NCI-H187 treated with DMSO at 0.1 percent for 48 hours (cell line): ENCODE results near the gene ZNF263.
"Not testable (repeated sequence)": the region's sequence is repeated elsewhere in the genome, so short reads cannot be mapped to it uniquely, and the experiment has no call there.

Source experiments
- DNase-seq: peaks from one replicate; lab custom pipeline; 2025; lab: John Stamatoyannopoulos, UW

The ZNF263 gene

DNA sequence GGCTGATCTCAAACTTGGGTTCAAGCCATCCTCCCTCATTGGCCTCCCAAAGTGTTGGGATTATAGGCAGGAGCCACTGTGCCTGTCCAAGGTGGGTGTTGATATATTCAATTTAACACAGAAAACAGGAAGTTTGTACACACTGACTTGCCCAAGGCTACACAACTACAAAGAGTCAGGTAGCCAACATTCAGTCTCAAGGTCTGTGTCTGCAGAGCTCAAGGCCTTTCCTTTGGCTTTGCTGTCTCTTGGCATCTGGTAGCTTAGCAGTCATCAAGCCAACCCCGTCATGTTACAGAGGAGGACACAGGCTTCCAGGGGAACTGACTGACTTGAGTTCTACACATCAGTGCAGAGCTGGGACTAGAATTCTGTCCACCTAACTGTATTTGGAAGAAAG is 15.0 kb upstream of the ZNF263 start:
- no peak for DNase-seq

- DNase-seq, result not testable (repeated sequence)
These were observed 12.6 kb upstream of the ZNF263 start for GRCh38 chr16:3270718-3271117.

DNA sequence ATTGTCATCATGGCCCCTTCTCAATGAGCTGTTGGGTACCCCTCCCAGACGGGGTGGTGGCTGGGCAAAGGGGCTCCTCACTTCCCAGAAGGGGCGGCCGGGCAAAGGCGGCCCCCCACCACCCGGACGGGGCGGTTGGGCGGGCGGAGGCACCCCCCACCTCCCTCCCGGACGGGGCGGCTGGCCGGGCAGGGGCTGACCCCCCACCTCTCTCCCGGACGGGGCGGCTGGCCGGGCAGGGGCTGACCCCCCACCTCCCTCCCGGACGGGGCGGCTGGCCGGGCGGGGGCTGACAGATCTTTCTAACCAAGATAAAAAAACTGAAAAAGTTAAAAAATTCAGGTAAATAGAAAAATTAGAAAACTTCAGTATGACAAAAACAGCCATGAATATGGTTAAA is 12.0 kb upstream of the ZNF263 start:
- not testable (repeated sequence) for DNase-seq

GRCh38 chr16:3274490-3274889 is 8.8 kb upstream of the ZNF263 start:
- no peak for DNase-seq

DNA sequence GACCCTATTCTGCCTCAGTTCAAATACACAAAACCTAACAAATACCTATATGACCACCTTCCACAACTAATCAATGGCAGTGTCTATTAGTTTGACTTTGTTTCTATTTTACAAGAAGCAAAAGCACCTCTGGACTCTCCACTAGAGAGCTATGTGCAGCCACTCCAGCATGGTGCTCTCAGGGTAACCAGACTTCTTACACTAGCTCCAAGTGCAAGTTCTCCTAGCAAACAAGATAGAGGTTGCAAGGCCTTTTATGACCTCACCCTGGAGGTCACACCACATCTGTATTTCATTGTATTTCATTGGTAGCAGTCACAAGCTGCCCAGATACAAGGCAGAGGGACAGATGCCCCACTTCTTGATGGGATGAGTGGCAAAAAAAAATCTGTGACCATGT is 8.3 kb upstream of the ZNF263 start:
- DNase-seq, result no peak

DNA sequence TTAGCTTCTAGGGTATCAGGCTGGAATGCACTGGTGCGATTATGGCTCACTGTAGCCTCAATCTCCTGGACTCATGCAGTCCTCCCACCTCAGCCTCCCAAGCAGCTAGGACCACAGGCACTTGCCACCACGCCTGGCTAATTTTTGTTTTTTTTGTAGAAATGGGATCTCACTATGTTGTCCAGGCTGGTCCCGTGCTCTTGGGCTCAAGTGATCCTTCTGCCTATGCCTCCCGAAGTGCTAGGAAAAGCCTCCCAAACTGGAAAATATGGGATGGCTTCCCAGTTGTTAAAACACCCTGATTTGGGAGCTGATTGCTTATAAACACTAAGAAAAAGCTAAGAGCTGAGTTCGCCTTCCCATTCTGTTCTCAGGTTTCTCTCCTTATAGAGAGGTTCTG is 6.6 kb upstream of the ZNF263 start:
- no peak for DNase-seq

GRCh38 chr16:3281222-3281820 is 2.0 kb upstream of the ZNF263 start:
- no peak for DNase-seq

GRCh38 chr16:3282103-3282729 is 1.1 kb upstream of the ZNF263 start:
- DNase-seq, result no peak

DNA sequence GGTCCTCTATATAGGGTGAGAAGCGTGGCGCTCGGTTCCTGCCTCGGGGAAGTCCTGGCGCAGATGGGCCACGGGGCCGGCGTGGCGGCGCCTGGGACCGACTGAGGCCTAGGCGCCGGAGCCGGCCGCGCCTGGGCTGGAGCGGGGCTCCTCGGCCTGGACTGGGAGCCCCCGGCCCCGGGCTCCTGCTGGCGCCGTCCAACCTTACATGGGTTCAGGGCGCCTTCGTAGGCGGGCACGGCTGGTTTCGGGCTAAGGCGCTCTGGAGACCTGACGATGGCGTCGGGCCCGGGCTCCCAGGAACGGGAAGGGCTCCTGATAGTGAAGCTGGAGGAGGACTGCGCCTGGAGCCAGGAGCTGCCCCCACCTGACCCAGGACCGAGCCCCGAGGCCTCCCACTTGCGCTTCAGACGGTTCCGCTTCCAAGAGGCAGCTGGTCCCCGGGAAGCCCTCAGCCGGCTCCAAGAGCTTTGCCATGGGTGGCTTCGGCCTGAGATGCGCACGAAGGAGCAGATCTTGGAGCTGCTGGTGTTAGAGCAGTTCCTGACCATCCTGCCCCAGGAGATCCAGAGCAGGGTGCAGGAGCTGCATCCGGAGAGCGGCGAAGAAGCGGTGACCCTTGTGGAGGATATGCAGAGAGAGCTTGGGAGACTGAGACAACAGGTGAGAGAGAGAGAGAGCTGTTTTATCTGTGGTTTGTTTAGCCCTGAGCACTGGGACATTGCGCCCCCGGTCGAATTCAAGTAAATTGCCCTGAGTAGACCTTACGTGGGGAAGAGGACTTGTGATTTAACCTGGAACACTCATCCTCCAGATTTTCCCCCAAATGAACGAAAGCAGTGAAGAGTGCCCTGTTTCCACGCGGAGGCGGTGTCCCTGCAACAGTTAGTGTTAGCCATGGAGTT is 504 bp downstream of the ZNF263 start:
- no peak for DNase-seq

DNA sequence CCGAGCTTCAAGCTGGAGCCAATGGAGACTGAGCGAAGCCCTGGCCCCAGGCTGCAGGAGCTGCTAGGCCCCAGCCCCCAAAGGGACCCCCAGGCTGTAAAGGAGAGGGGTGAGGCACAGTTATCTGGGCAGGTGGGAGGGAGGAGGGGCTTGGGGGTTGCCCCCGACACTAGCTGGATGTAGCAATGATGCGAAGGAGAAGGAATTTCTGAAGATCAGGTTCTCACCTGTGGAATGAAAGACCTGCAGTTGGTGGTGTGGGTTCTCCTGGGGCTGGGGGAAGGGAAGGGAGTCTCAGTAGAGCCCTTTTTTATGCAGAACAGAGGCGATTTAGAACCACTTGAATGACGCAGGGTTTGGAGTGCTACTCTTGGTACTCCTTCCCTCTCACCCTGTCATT is 1.8 kb downstream of the ZNF263 start:
- DNase-seq, result no peak

- DNase-seq, result no peak
These were observed 6.8 kb downstream of the ZNF263 start for GRCh38 chr16:3289998-3290673.

DNA sequence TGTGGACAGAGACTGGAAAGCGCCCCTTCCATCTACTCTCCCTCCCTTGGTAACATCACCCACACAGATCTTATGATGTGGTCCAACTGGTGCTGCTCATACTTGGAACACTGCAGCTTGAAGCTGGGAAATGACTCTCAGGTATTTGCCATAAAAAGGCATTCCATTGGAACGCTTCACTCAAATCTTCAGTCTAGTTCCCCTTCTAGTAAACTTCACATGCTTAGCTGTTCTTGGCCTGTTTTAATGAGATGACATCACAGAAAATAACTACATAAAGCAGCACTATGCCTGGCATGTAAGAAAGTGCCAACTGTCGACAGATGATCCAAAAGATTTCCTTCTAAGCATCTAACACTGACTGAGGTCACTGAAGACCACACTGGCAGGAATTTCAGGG is 9.3 kb downstream of the ZNF263 start:
- DNase-seq, result no peak

GRCh38 chr16:3295209-3295608 is 11.9 kb downstream of the ZNF263 start:
- no peak for DNase-seq

DNA sequence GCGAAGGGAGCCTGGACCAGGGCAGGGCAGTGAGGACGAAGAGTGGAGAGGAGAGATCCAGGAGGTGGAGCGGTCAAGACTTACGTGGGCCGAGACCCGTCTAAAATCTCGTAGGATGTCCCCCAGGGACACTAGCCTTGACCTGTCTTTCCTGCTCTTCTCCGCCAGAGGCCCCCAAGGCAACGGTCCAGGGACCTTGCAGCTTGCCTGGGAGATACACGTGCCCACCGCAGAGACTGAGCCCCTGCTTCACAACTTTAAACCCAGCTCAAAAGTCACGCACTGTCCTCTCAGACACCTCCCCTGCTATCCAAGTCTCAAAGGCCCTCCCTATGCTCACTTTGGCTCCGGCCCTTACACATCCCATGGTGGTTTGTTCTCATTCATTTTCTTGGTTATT is 12.5 kb downstream of the ZNF263 start:
- no peak for DNase-seq

DNA sequence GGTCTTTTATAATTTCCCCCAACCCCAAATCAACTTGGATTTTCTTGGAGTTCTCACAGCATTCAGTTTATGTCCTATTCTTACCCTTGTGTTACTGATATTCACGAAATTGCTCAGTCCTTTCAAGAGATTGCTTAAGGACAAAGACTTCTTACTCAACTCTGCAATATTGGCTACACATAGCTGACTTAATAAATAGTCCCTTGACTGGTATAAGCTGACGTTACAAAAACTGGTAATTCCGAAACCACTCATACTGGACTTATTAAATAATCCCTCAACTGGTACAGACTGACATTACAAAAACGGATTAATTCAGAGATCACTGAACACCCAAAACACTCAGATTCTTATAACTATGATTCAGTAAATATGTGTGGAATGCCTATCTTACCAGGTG is 21.1 kb downstream of the ZNF263 start:
- DNase-seq, result no peak

- DNase-seq, result no peak
These were observed 22.1 kb downstream of the ZNF263 start, which contains the start of the genes TIGD7 and ZNF75A for GRCh38 chr16:3305109-3306068. TSS of gene TIGD7 (minus strand) at chr16:3305430. CDS start at chr16:3300614, 4,816 bp downstream. TSS of gene ZNF75A (plus strand) at chr16:3305497. CDS start at chr16:3308429, 2,932 bp downstream.

DNA sequence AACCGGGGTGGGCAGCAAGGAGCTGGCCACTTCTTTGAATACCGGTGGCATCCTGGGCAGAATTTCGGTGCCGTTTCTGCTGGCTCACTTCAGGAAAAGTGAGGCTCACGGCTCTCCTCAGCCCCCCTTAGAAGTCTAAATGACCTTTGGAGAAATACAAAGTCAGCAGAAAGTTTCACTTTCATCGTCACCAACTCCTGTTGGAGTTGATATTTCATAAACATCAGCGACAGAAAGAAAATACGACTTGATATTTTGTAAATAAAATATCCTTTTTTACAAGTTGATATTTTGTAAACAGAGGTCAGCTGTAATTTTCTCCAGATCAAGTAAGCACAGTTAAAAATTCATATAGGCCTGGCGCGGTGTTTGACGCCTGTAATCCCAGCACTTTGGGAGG is 22.8 kb downstream of the ZNF263 start:
- DNase-seq, result no peak

DNA sequence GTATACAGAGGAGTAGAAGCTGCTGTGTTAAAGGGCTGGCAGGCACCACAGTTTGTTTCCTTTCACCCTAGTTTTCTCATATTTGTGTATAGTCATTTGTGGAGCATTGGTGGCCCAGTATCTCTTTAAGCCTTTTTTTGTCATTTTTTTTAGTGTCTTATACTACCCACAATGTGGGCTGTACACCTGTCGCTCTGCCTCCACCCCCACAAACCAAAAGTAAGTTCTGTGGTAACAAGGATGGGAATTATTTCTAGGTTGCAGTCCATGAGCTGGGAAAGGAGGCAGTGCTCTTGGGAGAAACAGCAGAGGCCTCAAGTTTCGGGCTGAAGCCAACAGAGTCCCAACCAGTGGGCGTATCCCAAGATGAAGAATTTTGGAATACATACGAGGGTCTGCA is 28.2 kb downstream of the ZNF263 start:
- DNase-seq, result no peak

GRCh38 chr16:3317315-3317999 is 34.2 kb downstream of the ZNF263 start:
- DNase-seq, result no peak

GRCh38 chr16:3321816-3322215 is 38.5 kb downstream of the ZNF263 start:
- DNase-seq, result no peak

DNA sequence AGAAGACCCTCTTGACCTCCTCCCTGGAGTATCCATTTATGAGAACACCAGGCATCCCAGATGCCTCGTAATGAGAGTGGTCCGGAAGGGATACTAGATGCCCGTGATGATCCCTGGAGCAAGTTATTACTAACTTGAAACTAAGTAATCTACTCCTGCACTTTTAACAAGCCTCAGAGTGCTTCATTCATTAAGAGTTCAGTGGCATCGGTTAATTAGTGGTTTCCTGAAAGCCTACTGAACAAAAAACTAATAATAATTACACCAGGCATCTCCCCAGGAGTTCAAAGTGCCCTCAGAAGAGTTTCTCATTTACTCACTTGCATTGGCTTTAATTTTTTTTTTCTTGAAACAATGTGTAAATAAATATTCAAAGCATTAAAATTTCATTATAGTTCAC is 44.2 kb downstream of the ZNF263 start:
- no peak for DNase-seq
